Measurements from ENCODE around the gene PKP3. TPM values are rescaled to one million over a fixed set of nuclear protein-coding genes. Genes with fewer than 3 reads are reported as not detected.
"Not testable (repeated sequence)": the region's sequence is repeated elsewhere in the genome, so short reads cannot be mapped to it uniquely, and the experiment has no call there.

Gene PKP3
- polyA plus RNA-seq, 2 of the 4 experiments (the other 2 are of a cell fraction) = 12.1 to 25.9 TPM

DNA sequence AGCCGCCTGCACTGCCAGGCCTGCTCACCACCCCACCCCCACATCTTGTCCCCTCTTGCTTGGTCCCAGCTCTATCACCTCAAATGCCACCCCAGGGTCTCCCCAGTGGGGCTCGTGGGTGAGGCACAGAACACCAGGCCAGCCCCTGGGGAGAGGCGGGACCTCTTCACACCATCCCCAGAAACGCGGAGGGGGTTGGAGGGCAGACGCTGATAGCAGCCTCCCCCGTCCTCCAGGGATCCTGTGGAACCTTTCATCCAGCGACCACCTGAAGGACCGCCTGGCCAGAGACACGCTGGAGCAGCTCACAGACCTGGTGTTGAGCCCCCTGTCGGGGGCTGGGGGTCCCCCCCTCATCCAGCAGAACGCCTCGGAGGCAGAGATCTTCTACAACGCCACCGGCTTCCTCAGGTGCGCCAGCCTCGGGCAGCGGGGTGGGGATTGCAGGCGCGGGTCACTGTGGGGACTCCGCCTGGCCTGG is 5.8 kb downstream of the PKP3 start:
- H3K27ac ChIP-seq = no peak overlapping the region
- FAIRE-seq (no peak), ATAC-seq (no peak), DNase-seq (ENCODE audit: low read depth in 1 of 2, low spot score in 1 of 2) (no peak)
- TF ChIP-seq, protein P1, sequence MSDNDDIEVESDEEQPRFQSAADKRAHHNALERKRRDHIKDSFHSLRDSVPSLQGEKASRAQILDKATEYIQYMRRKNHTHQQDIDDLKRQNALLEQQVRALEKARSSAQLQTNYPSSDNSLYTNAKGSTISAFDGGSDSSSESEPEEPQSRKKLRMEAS (IDR thresholded peaks at IDR 0.05) = no peak
- TF ChIP-seq RARB (CRISPR knock-in tag; IDR thresholded peaks at IDR 0.05) (no peak), KDM5A (IDR thresholded peaks at IDR 0.05) (no peak), SMC3 (IDR thresholded peaks at IDR 0.05) (no peak), JUN (IDR thresholded peaks at IDR 0.05) (no peak)
- H3K4me2 ChIP-seq = no peak overlapping the region
- CTCF ChIA-PET = no interaction called here
- H3K4me1 ChIP-seq = peaks cover 19% of the 10 kb centered on the region
- WGBS (ENCODE audit: missing lambda C conversion rate) = 90% methylated on average over 13 of the region's 21 CpGs
- no peaks in the 10 kb centered on the region for H3K9me3 ChIP-seq
- no peak overlapping the region for H3K4me3 ChIP-seq
- POLR2A ChIA-PET = no interaction called here

DNA sequence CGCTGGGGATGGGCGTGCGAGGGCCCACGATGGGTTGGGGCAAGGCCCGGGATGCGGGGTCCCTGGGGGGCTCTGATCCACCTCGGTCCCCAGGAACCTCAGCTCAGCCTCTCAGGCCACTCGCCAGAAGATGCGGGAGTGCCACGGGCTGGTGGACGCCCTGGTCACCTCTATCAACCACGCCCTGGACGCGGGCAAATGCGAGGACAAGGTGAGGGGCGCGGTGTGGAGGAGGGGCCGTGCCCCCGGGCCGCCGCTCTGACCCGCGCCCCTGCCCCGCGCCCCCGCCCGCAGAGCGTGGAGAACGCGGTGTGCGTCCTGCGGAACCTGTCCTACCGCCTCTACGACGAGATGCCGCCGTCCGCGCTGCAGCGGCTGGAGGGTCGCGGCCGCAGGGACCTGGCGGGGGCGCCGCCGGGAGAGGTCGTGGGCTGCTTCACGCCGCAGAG is 6.3 kb downstream of the PKP3 start:
- CTCF ChIA-PET = no interaction called here
- no peak for ATAC-seq

DNA sequence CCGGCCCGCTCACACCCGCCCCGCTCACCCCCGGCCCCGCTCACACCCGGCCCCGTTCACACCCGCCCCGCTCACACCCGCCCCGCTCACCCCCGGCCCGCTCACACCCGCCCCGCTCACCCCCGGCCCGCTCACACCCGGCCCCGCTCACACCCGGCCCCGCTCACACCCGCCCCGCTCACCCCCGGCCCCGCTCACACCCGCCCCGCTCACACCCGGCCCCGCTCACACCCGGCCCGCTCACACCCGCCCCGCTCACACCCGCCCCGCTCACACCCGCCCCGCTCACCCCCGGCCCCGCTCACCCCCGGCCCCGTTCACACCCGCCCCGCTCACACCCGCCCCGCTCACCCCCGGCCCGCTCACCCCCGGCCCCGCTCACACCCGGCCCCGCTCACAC is 7.2 kb downstream of the PKP3 start:
- FAIRE-seq, POLR2A ChIA-PET: not testable (repeated sequence)
- no CpG with 5 or more reads among the region's 52 CpGs for WGBS (ENCODE audit: missing lambda C conversion rate)

More for the DNA sequence above, 6.3 kb downstream of the PKP3 start:
- no peak for FAIRE-seq
- no peak overlapping the region for H3K27ac ChIP-seq
- whole genome bisulfite sequencing (ENCODE audit: missing lambda C conversion rate) = 97% methylated on average over 42 of the region's 50 CpGs
- no peak overlapping the region for H3K4me2 ChIP-seq
- no peak overlapping the region for H3K4me3 ChIP-seq
- POLR2A ChIA-PET = no interaction called here
- no peak for TF ChIP-seq JUNB (IDR thresholded peaks at IDR 0.05)
- TF ChIP-seq, protein P2, sequence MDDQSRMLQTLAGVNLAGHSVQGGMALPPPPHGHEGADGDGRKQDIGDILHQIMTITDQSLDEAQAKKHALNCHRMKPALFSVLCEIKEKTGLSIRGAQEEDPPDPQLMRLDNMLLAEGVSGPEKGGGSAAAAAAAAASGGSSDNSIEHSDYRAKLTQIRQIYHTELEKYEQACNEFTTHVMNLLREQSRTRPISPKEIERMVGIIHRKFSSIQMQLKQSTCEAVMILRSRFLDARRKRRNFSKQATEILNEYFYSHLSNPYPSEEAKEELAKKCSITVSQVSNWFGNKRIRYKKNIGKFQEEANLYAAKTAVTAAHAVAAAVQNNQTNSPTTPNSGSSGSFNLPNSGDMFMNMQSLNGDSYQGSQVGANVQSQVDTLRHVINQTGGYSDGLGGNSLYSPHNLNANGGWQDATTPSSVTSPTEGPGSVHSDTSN (IDR thresholded peaks at IDR 0.05) = no peak
- TF ChIP-seq HOXA7 (CRISPR knock-in tag; IDR thresholded peaks at IDR 0.05) = no peak
- TF ChIP-seq CHD2 (IDR thresholded peaks at IDR 0.05; ENCODE audit: low read length, partially characterized antibody) = no peak
- TF ChIP-seq, protein P3, sequence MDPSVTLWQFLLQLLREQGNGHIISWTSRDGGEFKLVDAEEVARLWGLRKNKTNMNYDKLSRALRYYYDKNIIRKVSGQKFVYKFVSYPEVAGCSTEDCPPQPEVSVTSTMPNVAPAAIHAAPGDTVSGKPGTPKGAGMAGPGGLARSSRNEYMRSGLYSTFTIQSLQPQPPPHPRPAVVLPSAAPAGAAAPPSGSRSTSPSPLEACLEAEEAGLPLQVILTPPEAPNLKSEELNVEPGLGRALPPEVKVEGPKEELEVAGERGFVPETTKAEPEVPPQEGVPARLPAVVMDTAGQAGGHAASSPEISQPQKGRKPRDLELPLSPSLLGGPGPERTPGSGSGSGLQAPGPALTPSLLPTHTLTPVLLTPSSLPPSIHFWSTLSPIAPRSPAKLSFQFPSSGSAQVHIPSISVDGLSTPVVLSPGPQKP (IDR thresholded peaks at IDR 0.05; ENCODE audit: low read depth, low read length) = no peak
- TF ChIP-seq TP53 (CRISPR knock-in tag; IDR thresholded peaks at IDR 0.05) = no peak
- no peak for TF ChIP-seq HDAC2 (IDR thresholded peaks at IDR 0.05)
- TF ChIP-seq FOSL2 (IDR thresholded peaks at IDR 0.05) = no peak
- no peak for TF ChIP-seq FOSL2 (CRISPR knock-in tag; IDR thresholded peaks at IDR 0.05)
- H3K4me1 ChIP-seq = peaks cover 14% of the 10 kb centered on the region
- no peak for DNase-seq (ENCODE audit: low read depth in 1 of 2, low spot score in 1 of 2)
- H3K9me3 ChIP-seq = no peaks in the 10 kb centered on the region

DNA sequence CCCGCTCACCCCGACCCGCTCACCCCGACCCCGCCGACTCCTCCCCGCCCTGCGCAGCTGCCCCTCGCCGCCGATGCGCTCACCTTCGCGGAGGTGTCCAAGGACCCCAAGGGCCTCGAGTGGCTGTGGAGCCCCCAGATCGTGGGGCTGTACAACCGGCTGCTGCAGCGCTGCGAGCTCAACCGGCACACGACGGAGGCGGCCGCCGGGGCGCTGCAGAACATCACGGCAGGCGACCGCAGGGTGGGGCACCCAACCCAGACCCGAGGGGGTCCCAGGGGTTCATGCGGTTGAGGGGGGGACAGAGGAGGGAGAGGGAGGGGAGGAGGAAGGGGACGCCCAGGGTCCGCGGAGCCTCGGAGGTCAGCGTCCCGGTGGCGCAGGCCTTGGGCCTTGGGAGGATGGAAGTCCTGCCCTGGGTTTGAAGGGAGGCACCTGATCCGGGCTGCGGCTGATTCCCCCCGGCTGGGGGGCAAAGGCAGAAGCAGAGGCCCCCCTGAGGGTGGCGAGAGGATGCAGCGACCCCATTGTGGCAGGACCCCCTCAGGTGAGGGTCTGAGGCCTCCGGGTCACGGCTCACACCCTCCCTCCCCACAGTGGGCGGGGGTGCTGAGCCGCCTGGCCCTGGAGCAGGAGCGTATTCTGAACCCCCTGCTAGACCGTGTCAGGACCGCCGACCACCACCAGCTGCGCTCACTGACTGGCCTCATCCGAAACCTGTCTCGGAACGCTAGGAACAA is 9.2 kb downstream of the PKP3 start:
- no peak for FAIRE-seq
- CTCF ChIA-PET = interaction anchor here (0.7 to 9.0 kb wide), 4 partner anchors 35 to 175 kb away, joined by 3 to 112 read pairs (median 4); partner anchors contain the start of gene PTDSS2
- no peak for DNase-seq (ENCODE audit: low read depth in 1 of 2, low spot score in 1 of 2)
- Histone ChIP-seq H3K4me3 (no peak overlapping the region), H3K4me1 (peaks cover 15% of the 10 kb centered on the region), H3K27ac (no peak overlapping the region), H3K4me2 (no peak overlapping the region), H3K9me3 (no peaks in the 10 kb centered on the region)
- WGBS (ENCODE audit: missing lambda C conversion rate) = 97% methylated on average over 16 of the region's 55 CpGs
- POLR2A ChIA-PET = no interaction called here
- no peak for ATAC-seq
- no peak for TF ChIP-seq KDM5A (IDR thresholded peaks at IDR 0.05)
- TF ChIP-seq RNF2 (IDR thresholded peaks at IDR 0.05; ENCODE audit: borderline replicate concordance, low read depth) = no peak
- no peak for TF ChIP-seq NR3C1 (IDR thresholded peaks at IDR 0.05)
- no peak for TF ChIP-seq HEYL (CRISPR knock-in tag; IDR thresholded peaks at IDR 0.05)
- TF ChIP-seq MAFK (IDR thresholded peaks at IDR 0.05; ENCODE audit: partially characterized antibody) = no peak
- TF ChIP-seq FOSL2 (IDR thresholded peaks at IDR 0.05) = no peak
- no peak for TF ChIP-seq FOSL2 (CRISPR knock-in tag; IDR thresholded peaks at IDR 0.05)
- no peak for TF ChIP-seq CBX2 (IDR thresholded peaks at IDR 0.05; ENCODE audit: borderline replicate concordance, low read depth)
- TF ChIP-seq SMC3 (IDR thresholded peaks at IDR 0.05) = no peak
- no peak for TF ChIP-seq FOSB (CRISPR knock-in tag; IDR thresholded peaks at IDR 0.05)
- no peak for TF ChIP-seq ZSCAN20 (CRISPR knock-in tag; IDR thresholded peaks at IDR 0.05)
- TF ChIP-seq, protein P4, sequence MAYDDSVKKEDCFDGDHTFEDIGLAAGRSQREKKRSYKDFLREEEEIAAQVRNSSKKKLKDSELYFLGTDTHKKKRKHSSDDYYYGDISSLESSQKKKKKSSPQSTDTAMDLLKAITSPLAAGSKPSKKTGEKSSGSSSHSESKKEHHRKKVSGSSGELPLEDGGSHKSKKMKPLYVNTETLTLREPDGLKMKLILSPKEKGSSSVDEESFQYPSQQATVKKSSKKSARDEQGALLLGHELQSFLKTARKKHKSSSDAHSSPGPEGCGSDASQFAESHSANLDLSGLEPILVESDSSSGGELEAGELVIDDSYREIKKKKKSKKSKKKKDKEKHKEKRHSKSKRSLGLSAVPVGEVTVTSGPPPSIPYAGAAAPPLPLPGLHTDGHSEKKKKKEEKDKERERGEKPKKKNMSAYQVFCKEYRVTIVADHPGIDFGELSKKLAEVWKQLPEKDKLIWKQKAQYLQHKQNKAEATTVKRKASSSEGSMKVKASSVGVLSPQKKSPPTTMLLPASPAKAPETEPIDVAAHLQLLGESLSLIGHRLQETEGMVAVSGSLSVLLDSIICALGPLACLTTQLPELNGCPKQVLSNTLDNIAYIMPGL (CRISPR knock-in tag; IDR thresholded peaks at IDR 0.05; ENCODE audit: borderline replicate concordance) = no peak
- TF ChIP-seq CHD2 (IDR thresholded peaks at IDR 0.05; ENCODE audit: low read length, partially characterized antibody) = no peak
- TF ChIP-seq ESRRA (IDR thresholded peaks at IDR 0.05; ENCODE audit: borderline replicate concordance, low read length) = no peak
- TF ChIP-seq RFX5 (IDR thresholded peaks at IDR 0.05) = no peak
- TF ChIP-seq NPAS2 (CRISPR knock-in tag; IDR thresholded peaks at IDR 0.05; ENCODE audit: borderline replicate concordance) = no peak
- no peak for TF ChIP-seq EHF (CRISPR knock-in tag; IDR thresholded peaks at IDR 0.05)

More for the DNA sequence above, 7.2 kb downstream of the PKP3 start:
- H3K27ac ChIP-seq; DNase-seq (ENCODE audit: low read depth in 1 of 2, low spot score in 1 of 2); CTCF ChIA-PET; H3K4me3 ChIP-seq; H3K9me3 ChIP-seq; ATAC-seq; H3K4me2 ChIP-seq: not testable (repeated sequence)
- peaks cover 14% of the 10 kb centered on the region for H3K4me1 ChIP-seq
